CD8-positive, alpha-beta memory T cell (primary cell): ENCODE measurements around the gene GRIN2B. TPM values are rescaled to one million over a fixed set of nuclear protein-coding genes. Genes with fewer than 3 reads are reported as not detected.

Experiments used
- CTCF ChIA-PET: fragments of 350-600 bp; sonication (Branson Sonifier 250); formaldehyde crosslinking; loops from one replicate; lab custom pipeline; 2021; ENCODE audit warnings: antibody characterized with exemption; lab: Charles Lee
- POLR2A ChIA-PET: fragments of 350-600 bp; sonication (Branson Sonifier 250); formaldehyde crosslinking; loops from one replicate; lab custom pipeline; 2021; ENCODE audit warnings: antibody characterized with exemption; lab: Charles Lee
- DNase-seq, 5 donors: peaks; one replicate each; pipeline versions ENCODE4 v3.0.0 to v3.0.0-alpha.2; 2020 to 2022; ENCODE audit warnings: mixed read lengths in 1 of 5
- H3K27ac ChIP-seq: one replicate; pipeline ENCODE4 v1.7.0; 2013; ENCODE audit warnings: low read depth, mild to moderate bottlenecking, low read length, moderate library complexity
- H3K27me3 ChIP-seq: 2 replicates; pipeline ENCODE4 v1.7.0; 2013; ENCODE audit warnings: low read length, mild to moderate bottlenecking; ENCODE audit not compliant: insufficient read depth, poor library complexity, severe bottlenecking
- H3K36me3 ChIP-seq: 2 replicates; pipeline ENCODE4 v1.7.0; 2013; ENCODE audit warnings: mild to moderate bottlenecking, low read length, moderate library complexity; ENCODE audit not compliant: insufficient read depth
- H3K4me1 ChIP-seq: 2 replicates; pipeline ENCODE4 v1.7.0; 2013; ENCODE audit warnings: mild to moderate bottlenecking, low read length, moderate library complexity; ENCODE audit not compliant: insufficient read depth
- H3K4me3 ChIP-seq: 2 replicates; pipeline ENCODE4 v1.7.0; 2013; ENCODE audit warnings: mild to moderate bottlenecking, low read length
- H3K9me3 ChIP-seq: 2 replicates; pipeline ENCODE4 v1.7.0; 2013; ENCODE audit warnings: mild to moderate bottlenecking, low read length
- H3K27ac Mint-ChIP-seq, 8 donors: one replicate each; pipeline ENCODE4 v1.8.0; 2020 to 2021; ENCODE audit warnings: mixed read lengths in 8 of 8, mild to moderate bottlenecking in 6 of 8, inconsistent platforms in 3 of 8, moderate library complexity in 3 of 8
- H3K27me3 Mint-ChIP-seq, 2 donors: one replicate each; pipeline ENCODE4 v1.8.0; 2020 to 2021; ENCODE audit warnings: mixed read lengths in 2 of 2, mild to moderate bottlenecking in 1 of 2, moderate library complexity in 1 of 2
- H3K36me3 Mint-ChIP-seq, 3 donors: one replicate each; pipeline ENCODE4 v1.8.0; 2020 to 2021; ENCODE audit warnings: mixed read lengths in 3 of 3, inconsistent platforms in 1 of 3, mild to moderate bottlenecking in 1 of 3
- H3K4me1 Mint-ChIP-seq, 3 donors: one replicate each; pipeline ENCODE4 v1.8.0; 2020 to 2021; ENCODE audit warnings: mixed read lengths in 3 of 3, inconsistent platforms in 1 of 3, mild to moderate bottlenecking in 1 of 3
- H3K4me3 Mint-ChIP-seq, 7 donors: one replicate each; pipeline ENCODE4 v1.8.0; 2020 to 2021; ENCODE audit warnings: mixed read lengths in 7 of 7, mild to moderate bottlenecking in 6 of 7, moderate library complexity in 4 of 7, inconsistent platforms in 2 of 7
- H3K9me3 Mint-ChIP-seq, 5 donors: one replicate each; pipeline ENCODE4 v1.8.0; 2020 to 2022; ENCODE audit warnings: mixed read lengths in 5 of 5, mild to moderate bottlenecking in 3 of 5, moderate library complexity in 2 of 5, inconsistent platforms in 1 of 5
- polyA plus RNA-seq: library from polyadenylated mRNA; unstranded; fragments of 300-500 nt; fragmentation: Illumina TruSeq; gene quantifications from one replicate; pipeline ENCODE4 v1.2.3, GENCODE V29; 2021
- total RNA-seq, 2 experiments: library from RNA; stranded (reverse); gene quantifications; one replicate each; pipeline ENCODE4 v1.2.3, GENCODE V29; 2021

GRIN2B gene
- total and polyA plus RNA-seq, 3 experiments from 2014 or later, result not detected

DNA sequence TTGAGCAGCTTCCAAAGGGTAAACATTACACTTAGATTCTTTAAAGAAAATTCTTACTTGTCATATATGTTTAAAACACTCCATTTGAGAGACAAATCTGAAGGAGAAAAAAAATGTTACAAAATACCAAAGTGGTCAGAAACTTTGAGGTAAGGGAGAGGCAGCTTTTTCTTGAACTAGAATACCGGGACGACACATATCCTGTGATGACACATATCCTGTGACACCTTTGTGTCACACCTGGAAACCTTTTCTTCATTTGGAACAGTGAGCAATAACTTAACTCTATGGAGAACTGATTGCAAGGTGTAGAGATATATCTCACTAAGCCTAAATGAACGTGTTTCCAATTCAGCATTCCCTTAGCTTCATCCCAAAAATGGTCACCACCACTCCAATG, 4.6 kb upstream of the GRIN2B start:
- Mint-ChIP-seq H3K36me3 (no peaks in the 10 kb centered on the region), H3K27ac (no peak overlapping the region), H3K4me1 (peaks cover 3 to 5% (median 3%) of the 10 kb centered on the region in 3 donors), H3K27me3 (peaks cover 21 to 32% of the 10 kb centered on the region in 2 donors), H3K4me3 (no peak overlapping the region), H3K9me3 (peaks cover 0 to 6% (median 2%) of the 10 kb centered on the region in 5 donors)
- Histone ChIP-seq H3K27me3 (no peaks in the 10 kb centered on the region), H3K4me1 (no peaks in the 10 kb centered on the region), H3K27ac (no peak overlapping the region), H3K36me3 (no peaks in the 10 kb centered on the region), H3K9me3 (no peaks in the 10 kb centered on the region), H3K4me3 (no peak overlapping the region)
- POLR2A ChIA-PET, result no interaction called here
- CTCF ChIA-PET, result no interaction called here
- DNase-seq, result no peak

- no peaks in the 10 kb centered on the region for H3K4me1 ChIP-seq
- H3K36me3 Mint-ChIP-seq, result no peaks in the 10 kb centered on the region
- H3K27ac ChIP-seq, result no peak overlapping the region
- H3K4me1 Mint-ChIP-seq, result peaks cover 8 to 13% (median 12%) of the 10 kb centered on the region in 3 donors
- H3K9me3 ChIP-seq, result no peaks in the 10 kb centered on the region
- no peak overlapping the region for H3K4me3 ChIP-seq
- ChIA-PET CTCF (no interaction called here), POLR2A (no interaction called here)
- no peaks in the 10 kb centered on the region for H3K27me3 ChIP-seq
- H3K27ac Mint-ChIP-seq, result no peak overlapping the region
- peaks cover 0 to 5% (median 3%) of the 10 kb centered on the region in 5 donors for H3K9me3 Mint-ChIP-seq
- DNase-seq, result no peak
- H3K36me3 ChIP-seq, result no peaks in the 10 kb centered on the region
- H3K4me3 Mint-ChIP-seq, result no peak overlapping the region
- peaks cover 41 to 70% of the 10 kb centered on the region in 2 donors for H3K27me3 Mint-ChIP-seq
These were observed 588 bp upstream of the GRIN2B start for GRCh38 chr12:13981990-13982389.

DNA sequence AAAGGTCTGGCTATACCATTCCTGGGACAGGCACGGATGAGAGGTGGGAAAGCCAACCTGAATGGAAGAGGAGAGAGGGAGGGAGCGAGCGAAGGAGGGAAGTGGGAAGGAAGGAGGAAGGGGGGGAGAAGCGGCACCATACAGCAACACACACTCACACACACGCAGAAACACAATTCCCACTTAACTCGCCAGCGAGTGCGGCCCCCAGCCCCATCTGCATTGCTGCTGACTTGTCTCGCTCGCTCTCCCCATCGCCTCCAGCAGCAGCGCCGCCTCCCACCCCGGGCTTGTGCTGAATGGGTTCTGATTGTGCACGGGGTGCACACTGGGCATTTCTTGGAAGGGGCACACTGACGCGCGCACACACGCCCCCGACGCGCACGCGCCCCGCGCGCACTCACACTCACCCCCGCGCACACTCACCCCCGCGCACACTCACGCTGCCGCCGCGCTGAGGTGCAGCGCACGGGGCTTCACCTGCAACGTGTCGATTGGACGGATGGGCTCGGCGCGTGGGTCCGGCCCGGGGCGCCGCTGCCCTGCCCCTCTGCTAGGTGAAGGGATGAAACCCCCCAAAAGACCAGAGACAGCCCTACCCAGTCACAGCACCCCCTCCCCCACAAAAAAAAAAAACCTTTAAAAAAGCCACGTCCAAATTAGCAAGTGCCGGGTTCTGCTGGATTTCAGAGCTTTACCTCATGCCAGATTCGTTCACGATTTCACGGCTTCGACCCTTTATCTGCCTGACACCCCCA, 685 bp downstream of the GRIN2B start:
- no peak overlapping the region for H3K27ac Mint-ChIP-seq
- H3K36me3 Mint-ChIP-seq, result no peaks in the 10 kb centered on the region
- peak overlapping the region in 3 of 7 donors; percentile 5 to 32 (median 18) for H3K4me3 Mint-ChIP-seq
- Histone ChIP-seq H3K4me3 (no peak overlapping the region), H3K36me3 (no peaks in the 10 kb centered on the region), H3K4me1 (no peaks in the 10 kb centered on the region), H3K27ac (no peak overlapping the region), H3K27me3 (no peaks in the 10 kb centered on the region), H3K9me3 (no peaks in the 10 kb centered on the region)
- ChIA-PET CTCF (no interaction called here), POLR2A (no interaction called here)
- H3K4me1 Mint-ChIP-seq, result peaks cover 8 to 13% (median 12%) of the 10 kb centered on the region in 3 donors
- peaks cover 0 to 5% (median 3%) of the 10 kb centered on the region in 5 donors for H3K9me3 Mint-ChIP-seq
- H3K27me3 Mint-ChIP-seq, result peaks cover 44 to 75% of the 10 kb centered on the region in 2 donors
- DNase-seq, result no peak

DNA sequence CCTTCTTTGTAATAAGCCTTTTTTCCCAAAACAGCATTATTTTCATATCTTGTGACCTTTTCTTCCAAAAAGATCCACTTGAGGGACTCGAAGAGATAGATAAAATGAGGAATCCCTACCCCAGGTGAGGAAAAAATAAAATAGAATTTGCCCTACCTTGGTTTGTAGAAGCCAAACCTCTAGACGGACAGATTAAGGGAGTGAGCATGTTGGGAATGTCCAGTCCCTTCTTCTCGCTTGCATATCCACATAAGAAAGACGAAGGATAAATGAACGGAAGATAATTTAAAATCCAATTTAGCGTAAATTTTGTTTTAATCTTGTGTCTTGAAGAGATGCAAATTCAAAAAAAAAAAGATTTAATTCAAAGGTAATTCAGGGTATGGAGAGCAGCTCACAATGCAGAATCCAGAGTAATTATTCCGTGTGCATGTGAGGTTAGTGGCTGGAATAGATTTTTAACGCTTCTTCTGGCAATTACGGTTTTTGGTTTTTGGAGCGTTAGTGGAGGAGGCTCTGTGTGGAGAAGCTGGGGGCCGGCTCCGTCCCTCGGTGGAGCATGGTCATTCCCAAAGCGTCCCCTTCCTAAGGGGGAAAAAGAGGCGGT, 1.5 kb downstream of the GRIN2B start:
- POLR2A ChIA-PET, result no interaction called here
- no peaks in the 10 kb centered on the region for H3K36me3 ChIP-seq
- CTCF ChIA-PET, result no interaction called here
- no peaks in the 10 kb centered on the region for H3K9me3 ChIP-seq
- Mint-ChIP-seq H3K27ac (no peak overlapping the region), H3K9me3 (peaks cover 0 to 5% (median 3%) of the 10 kb centered on the region in 5 donors), H3K4me3 (no peak overlapping the region), H3K27me3 (peaks cover 44 to 80% of the 10 kb centered on the region in 2 donors), H3K36me3 (no peaks in the 10 kb centered on the region), H3K4me1 (peaks cover 8 to 13% (median 12%) of the 10 kb centered on the region in 3 donors)
- H3K27me3 ChIP-seq, result no peaks in the 10 kb centered on the region
- no peak overlapping the region for H3K27ac ChIP-seq
- H3K4me3 ChIP-seq, result no peak overlapping the region
- no peaks in the 10 kb centered on the region for H3K4me1 ChIP-seq
- no peak for DNase-seq

GRCh38 chr12:13978876-13979275, 2.5 kb downstream of the GRIN2B start:
- no peak for DNase-seq
- peaks cover 44 to 77% of the 10 kb centered on the region in 2 donors for H3K27me3 Mint-ChIP-seq
- H3K36me3 Mint-ChIP-seq, result no peaks in the 10 kb centered on the region
- H3K36me3 ChIP-seq, result no peaks in the 10 kb centered on the region
- H3K9me3 Mint-ChIP-seq, result peaks cover 0 to 5% (median 3%) of the 10 kb centered on the region in 5 donors
- H3K27me3 ChIP-seq, result no peaks in the 10 kb centered on the region
- H3K4me1 ChIP-seq, result no peaks in the 10 kb centered on the region
- H3K27ac Mint-ChIP-seq, result no peak overlapping the region
- POLR2A ChIA-PET, result no interaction called here
- no peak overlapping the region for H3K4me3 ChIP-seq
- H3K4me3 Mint-ChIP-seq, result no peak overlapping the region
- H3K9me3 ChIP-seq, result no peaks in the 10 kb centered on the region
- peaks cover 8 to 13% (median 12%) of the 10 kb centered on the region in 3 donors for H3K4me1 Mint-ChIP-seq
- no peak overlapping the region for H3K27ac ChIP-seq
- CTCF ChIA-PET, result no interaction called here

DNA sequence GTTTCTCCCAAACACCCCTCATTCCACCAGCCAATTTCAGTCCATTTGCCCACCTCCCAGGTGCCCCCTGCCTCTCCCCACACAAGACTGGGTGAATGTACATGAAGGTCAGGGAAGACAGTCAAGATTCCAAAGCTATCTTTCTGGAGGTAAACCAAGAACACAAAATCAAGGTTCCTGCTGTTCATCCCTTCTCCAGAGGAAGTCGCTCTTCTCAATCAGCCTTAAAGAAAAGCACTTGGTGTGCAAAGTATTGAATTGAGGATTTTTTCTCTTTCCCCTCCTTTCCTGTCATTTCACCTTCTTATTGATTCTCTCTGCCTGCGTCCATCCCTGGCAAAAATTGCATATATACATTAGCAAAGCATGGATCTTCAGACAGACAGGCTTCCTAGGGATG, 4.5 kb downstream of the GRIN2B start:
- ChIA-PET POLR2A (no interaction called here), CTCF (no interaction called here)
- H3K9me3 Mint-ChIP-seq, result peaks cover 0 to 4% (median 3%) of the 10 kb centered on the region in 5 donors
- H3K9me3 ChIP-seq, result no peaks in the 10 kb centered on the region
- H3K36me3 Mint-ChIP-seq, result no peaks in the 10 kb centered on the region
- H3K27me3 Mint-ChIP-seq, result peaks cover 35 to 60% of the 10 kb centered on the region in 2 donors
- H3K27me3 ChIP-seq, result no peaks in the 10 kb centered on the region
- H3K36me3 ChIP-seq, result no peaks in the 10 kb centered on the region
- H3K4me1 Mint-ChIP-seq, result peaks cover 8 to 13% (median 12%) of the 10 kb centered on the region in 3 donors
- no peak overlapping the region for H3K27ac ChIP-seq
- no peak for DNase-seq
- no peaks in the 10 kb centered on the region for H3K4me1 ChIP-seq
- no peak overlapping the region for H3K4me3 Mint-ChIP-seq
- no peak overlapping the region for H3K4me3 ChIP-seq
- no peak overlapping the region for H3K27ac Mint-ChIP-seq

GRCh38 chr12:13976028-13976584, 5.3 kb downstream of the GRIN2B start:
- DNase-seq, result no peak
- no peaks in the 10 kb centered on the region for H3K36me3 ChIP-seq
- no peak overlapping the region for H3K4me3 ChIP-seq
- no peak overlapping the region for H3K27ac ChIP-seq
- no peaks in the 10 kb centered on the region for H3K9me3 ChIP-seq
- CTCF ChIA-PET, result no interaction called here
- Mint-ChIP-seq H3K36me3 (no peaks in the 10 kb centered on the region), H3K9me3 (peaks cover 0 to 3% (median 1%) of the 10 kb centered on the region in 5 donors), H3K27me3 (peaks cover 29 to 58% of the 10 kb centered on the region in 2 donors), H3K27ac (no peak overlapping the region), H3K4me3 (no peak overlapping the region), H3K4me1 (peaks cover 6 to 10% (median 8%) of the 10 kb centered on the region in 3 donors)
- POLR2A ChIA-PET, result no interaction called here
- no peaks in the 10 kb centered on the region for H3K27me3 ChIP-seq
- H3K4me1 ChIP-seq, result no peaks in the 10 kb centered on the region

- Histone ChIP-seq H3K4me1 (no peaks in the 10 kb centered on the region), H3K27ac (no peak overlapping the region), H3K36me3 (no peaks in the 10 kb centered on the region), H3K27me3 (no peaks in the 10 kb centered on the region), H3K4me3 (no peak overlapping the region), H3K9me3 (no peaks in the 10 kb centered on the region)
- CTCF ChIA-PET, result no interaction called here
- Mint-ChIP-seq H3K4me3 (no peak overlapping the region), H3K9me3 (peaks cover 0 to 3% (median 0%) of the 10 kb centered on the region in 5 donors), H3K27ac (no peak overlapping the region), H3K27me3 (peaks cover 9 to 38% of the 10 kb centered on the region in 2 donors), H3K36me3 (no peaks in the 10 kb centered on the region), H3K4me1 (no peaks in the 10 kb centered on the region)
- POLR2A ChIA-PET, result no interaction called here
- no peak for DNase-seq
These were observed 7.4 kb downstream of the GRIN2B start for GRCh38 chr12:13973996-13974395.
